Right lobe of liver (tissue), 4 donors: ENCODE results near the gene KIFC3.

Experiments
- POLR2A ChIP-seq: fragments of 450-650 bp; IDR thresholded peaks from one replicate; pipeline ENCODE4 v1.6.1; 2017; ENCODE audit warnings: antibody characterized with exemption, mild to moderate bottlenecking
- TF ChIP-seq, protein P1 (sequence below), 4 donors: fragments of 200-600 bp in 3 of 4; fragments of 450-650 bp in 1 of 4; IDR thresholded peaks; one replicate each; pipeline versions ENCODE4 v1.5.1 to v1.8.0; 2016 to 2022; ENCODE audit warnings: antibody characterized with exemption in 4 of 4, mild to moderate bottlenecking in 2 of 4
- donor health status: DM: no; HTN: no; CAD: no.
- donor health status: DM: no; HTN: no; CAD: no.
- donor health status: DM: no; HTN: yes; CAD: no.

DNA sequence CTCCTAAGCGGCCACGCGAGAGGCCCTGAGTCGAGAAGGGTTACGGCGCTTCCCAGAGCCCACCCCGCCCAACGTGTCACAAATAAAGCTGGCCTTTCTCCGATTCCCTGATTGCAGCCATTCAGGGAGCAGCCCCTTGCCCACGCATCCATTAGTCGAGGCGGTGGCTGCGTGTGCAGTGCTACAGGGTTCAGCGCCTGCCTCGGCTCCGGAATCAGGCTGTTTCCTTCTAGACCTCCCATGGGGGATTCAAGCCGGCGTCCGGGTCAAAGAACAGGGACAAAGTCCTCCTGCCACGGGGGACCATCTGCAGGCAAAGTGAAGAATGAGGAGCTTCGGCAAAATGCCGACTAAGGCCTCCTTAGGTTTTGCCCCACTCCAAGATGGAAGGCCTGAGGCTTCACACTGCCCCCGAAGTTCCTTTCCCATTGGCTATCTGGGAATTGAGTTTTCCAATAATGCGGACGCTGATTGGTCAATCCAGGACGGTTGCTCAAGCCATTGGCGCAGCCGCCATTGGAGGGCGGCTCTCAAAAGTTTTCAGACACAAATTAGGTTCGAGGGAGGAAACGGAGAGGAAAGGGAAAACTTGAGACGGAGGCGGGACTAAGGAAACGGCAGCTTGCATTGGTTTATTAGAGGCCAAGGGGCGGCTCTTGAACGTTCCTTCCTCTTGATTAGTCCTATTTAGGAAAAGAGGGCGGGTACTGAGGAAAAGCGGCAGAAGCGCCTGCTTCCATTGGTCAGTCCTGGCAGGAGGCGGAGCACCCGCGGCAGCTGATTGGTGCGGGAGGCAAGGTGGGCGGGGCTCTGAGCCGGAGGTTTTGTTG is 67.2 kb downstream of the KIFC3 start:
- TF ChIP-seq, protein P1, sequence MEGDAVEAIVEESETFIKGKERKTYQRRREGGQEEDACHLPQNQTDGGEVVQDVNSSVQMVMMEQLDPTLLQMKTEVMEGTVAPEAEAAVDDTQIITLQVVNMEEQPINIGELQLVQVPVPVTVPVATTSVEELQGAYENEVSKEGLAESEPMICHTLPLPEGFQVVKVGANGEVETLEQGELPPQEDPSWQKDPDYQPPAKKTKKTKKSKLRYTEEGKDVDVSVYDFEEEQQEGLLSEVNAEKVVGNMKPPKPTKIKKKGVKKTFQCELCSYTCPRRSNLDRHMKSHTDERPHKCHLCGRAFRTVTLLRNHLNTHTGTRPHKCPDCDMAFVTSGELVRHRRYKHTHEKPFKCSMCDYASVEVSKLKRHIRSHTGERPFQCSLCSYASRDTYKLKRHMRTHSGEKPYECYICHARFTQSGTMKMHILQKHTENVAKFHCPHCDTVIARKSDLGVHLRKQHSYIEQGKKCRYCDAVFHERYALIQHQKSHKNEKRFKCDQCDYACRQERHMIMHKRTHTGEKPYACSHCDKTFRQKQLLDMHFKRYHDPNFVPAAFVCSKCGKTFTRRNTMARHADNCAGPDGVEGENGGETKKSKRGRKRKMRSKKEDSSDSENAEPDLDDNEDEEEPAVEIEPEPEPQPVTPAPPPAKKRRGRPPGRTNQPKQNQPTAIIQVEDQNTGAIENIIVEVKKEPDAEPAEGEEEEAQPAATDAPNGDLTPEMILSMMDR (IDR thresholded peaks at IDR 0.05), result no peak
- peak; percentile 50 for TF ChIP-seq POLR2A
